ENCODE results near the gene STRA8. TPM values are rescaled to one million over a fixed set of nuclear protein-coding genes. Genes with fewer than 3 reads are reported as not detected.
"Not testable (repeated sequence)": the region's sequence is repeated elsewhere in the genome, so short reads cannot be mapped to it uniquely, and the experiment has no call there.

The STRA8 gene
- total and polyA plus RNA-seq, 4 donors: not detected

DNA sequence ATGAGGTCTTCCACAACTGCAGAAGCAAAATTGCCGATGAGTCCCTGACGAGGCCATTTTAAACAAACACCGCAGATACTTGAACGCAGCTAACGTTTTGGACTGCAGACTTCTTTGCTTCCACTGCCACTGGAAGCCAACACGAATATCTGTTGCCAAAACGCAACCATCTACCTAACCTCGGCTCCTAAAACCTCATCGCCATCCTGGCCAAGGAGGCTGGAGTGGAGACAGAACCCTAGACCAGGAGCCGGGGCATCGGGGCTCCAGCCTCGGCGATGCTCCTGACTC is 22.8 kb upstream of the STRA8 start:
- ATAC-seq (ENCODE audit: insufficient read depth, low FRiP score): no peak
- WGBS, 2 donors: 0 to 1% methylated on average over 13 of the region's 13 CpGs
- TF ChIP-seq, protein P1, sequence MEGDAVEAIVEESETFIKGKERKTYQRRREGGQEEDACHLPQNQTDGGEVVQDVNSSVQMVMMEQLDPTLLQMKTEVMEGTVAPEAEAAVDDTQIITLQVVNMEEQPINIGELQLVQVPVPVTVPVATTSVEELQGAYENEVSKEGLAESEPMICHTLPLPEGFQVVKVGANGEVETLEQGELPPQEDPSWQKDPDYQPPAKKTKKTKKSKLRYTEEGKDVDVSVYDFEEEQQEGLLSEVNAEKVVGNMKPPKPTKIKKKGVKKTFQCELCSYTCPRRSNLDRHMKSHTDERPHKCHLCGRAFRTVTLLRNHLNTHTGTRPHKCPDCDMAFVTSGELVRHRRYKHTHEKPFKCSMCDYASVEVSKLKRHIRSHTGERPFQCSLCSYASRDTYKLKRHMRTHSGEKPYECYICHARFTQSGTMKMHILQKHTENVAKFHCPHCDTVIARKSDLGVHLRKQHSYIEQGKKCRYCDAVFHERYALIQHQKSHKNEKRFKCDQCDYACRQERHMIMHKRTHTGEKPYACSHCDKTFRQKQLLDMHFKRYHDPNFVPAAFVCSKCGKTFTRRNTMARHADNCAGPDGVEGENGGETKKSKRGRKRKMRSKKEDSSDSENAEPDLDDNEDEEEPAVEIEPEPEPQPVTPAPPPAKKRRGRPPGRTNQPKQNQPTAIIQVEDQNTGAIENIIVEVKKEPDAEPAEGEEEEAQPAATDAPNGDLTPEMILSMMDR (IDR thresholded peaks at IDR 0.05; ENCODE audit: control extremely low read depth, extremely low read depth): no peak

GRCh38 chr7:135211179-135211945 is 22.3 kb upstream of the STRA8 start, which contains the start of gene WDR91:
Gene WDR91, minus strand, starts transcription at chr7:135211526. Its CDS starts 24 bp downstream, at chr7:135211502.
- ATAC-seq (ENCODE audit: insufficient read depth, low FRiP score): peak; percentile 99
- WGBS, 2 donors: 0 to 1% methylated on average over 59 to 82 of the region's 82 CpGs

More for the DNA sequence above, 22.8 kb upstream of the STRA8 start:
- H3K9me3 ChIP-seq (ENCODE audit: control insufficient read depth in 4 of 4, insufficient read depth in 3 of 4, low read length in 3 of 4): no peaks in the 10 kb centered on the region
- H3K27me3 ChIP-seq (ENCODE audit: control insufficient read depth in 3 of 3, insufficient read depth in 3 of 3, low read length in 2 of 3): no peaks in the 10 kb centered on the region
- H3K9ac ChIP-seq (ENCODE audit: insufficient read depth in 1 of 2, low read length in 2 of 2): peak overlapping the region; percentile 96 to 97
- H3K4me1 ChIP-seq (ENCODE audit: control insufficient read depth in 5 of 5, insufficient read depth in 5 of 5, low read length in 5 of 5): peaks cover 0 to 31% (median 22%) of the 10 kb centered on the region in 5 donors
- H3K27ac ChIP-seq (ENCODE audit: low read depth in 1 of 2, low read length in 1 of 2): peak overlapping the region; percentile 68 to 100
- H3K36me3 ChIP-seq (ENCODE audit: control insufficient read depth in 4 of 4, insufficient read depth in 4 of 4, low read length in 4 of 4): peaks cover 0 to 13% (median 5%) of the 10 kb centered on the region in 4 donors
- DNase-seq: peak in 2 of 3 donors; percentile 58 to 76
- H3K4me3 ChIP-seq: peak overlapping the region; percentile 89

DNA sequence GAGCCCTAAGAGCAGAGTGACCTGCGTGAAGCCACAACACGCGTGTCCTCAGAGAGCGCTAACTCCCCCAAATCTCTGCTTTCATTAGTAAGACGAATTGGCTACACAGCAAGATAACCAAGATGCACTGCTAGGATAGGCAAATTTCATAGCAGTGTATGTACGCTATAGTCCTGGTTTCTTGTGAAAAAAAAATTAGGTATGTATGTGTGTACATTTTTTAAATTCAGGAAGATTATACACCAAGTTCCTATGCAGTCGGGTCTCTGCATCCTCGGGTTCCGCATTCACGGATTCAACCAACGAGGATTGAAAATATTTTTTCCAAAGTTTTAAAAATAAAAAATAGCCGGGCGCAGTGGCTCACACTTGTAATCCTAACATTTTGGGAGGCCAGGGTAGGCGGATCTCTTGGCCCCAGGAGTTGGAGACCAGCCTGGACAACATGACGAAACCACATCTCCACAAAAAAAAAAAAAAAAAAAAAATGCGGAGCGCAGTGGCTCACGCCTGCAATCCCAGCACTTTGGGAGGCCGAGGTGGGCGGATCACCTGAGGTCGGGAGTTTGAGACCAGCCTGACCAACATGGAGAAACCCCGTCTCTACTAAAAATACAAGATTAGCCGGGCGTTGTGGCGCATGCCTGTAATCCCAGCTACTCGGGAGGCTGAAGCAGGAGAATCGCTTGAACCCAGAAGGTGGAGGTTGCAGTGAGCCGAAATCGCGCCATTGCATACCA is 21.5 kb upstream of the STRA8 start:
- not testable (repeated sequence) for H3K27me3 ChIP-seq (ENCODE audit: control insufficient read depth in 3 of 3, insufficient read depth in 3 of 3, low read length in 2 of 3); ATAC-seq (ENCODE audit: insufficient read depth, low FRiP score); H3K9me3 ChIP-seq (ENCODE audit: control insufficient read depth in 4 of 4, insufficient read depth in 3 of 4, low read length in 3 of 4)
- Histone ChIP-seq H3K4me1 (ENCODE audit: control insufficient read depth in 5 of 5, insufficient read depth in 5 of 5, low read length in 5 of 5) (peaks cover 0 to 30% (median 16%) of the 10 kb centered on the region in 5 donors), H3K36me3 (ENCODE audit: control insufficient read depth in 4 of 4, insufficient read depth in 4 of 4, low read length in 4 of 4) (peaks cover 0 to 13% (median 4%) of the 10 kb centered on the region in 4 donors), H3K4me3 (peak overlapping the region; percentile 54), H3K27ac (ENCODE audit: low read depth in 1 of 2, low read length in 1 of 2) (peak overlapping the region; percentile 65 to 88), H3K9ac (ENCODE audit: insufficient read depth in 1 of 2, low read length in 2 of 2) (peak overlapping the region; percentile 57 to 82)
- DNase-seq: peak in 2 of 3 donors; percentile 26 to 61
- WGBS, 2 donors: 53 to 58% methylated on average over 30 of the region's 30 CpGs

More at GRCh38 chr7:135211179-135211945, 22.3 kb upstream of the STRA8 start, which contains the start of gene WDR91:
- TF ChIP-seq, protein P1 (IDR thresholded peaks at IDR 0.05; ENCODE audit: control extremely low read depth, extremely low read depth): no peak
- H3K27ac ChIP-seq (ENCODE audit: low read depth in 1 of 2, low read length in 1 of 2): peak within 1 kb of the TSS; percentile 68 to 100
- peak within 1 kb of the TSS; percentile 89 for H3K4me3 ChIP-seq
- no peaks in the 10 kb centered on the region for H3K9me3 ChIP-seq (ENCODE audit: control insufficient read depth in 4 of 4, insufficient read depth in 3 of 4, low read length in 3 of 4)
- H3K27me3 ChIP-seq (ENCODE audit: control insufficient read depth in 3 of 3, insufficient read depth in 3 of 3, low read length in 2 of 3): no peaks in the 10 kb centered on the region
- H3K36me3 ChIP-seq (ENCODE audit: control insufficient read depth in 4 of 4, insufficient read depth in 4 of 4, low read length in 4 of 4): peaks cover 0 to 13% (median 5%) of the 10 kb centered on the region in 4 donors
- peak; percentile 95 to 98 (median 97) for DNase-seq
- H3K4me1 ChIP-seq (ENCODE audit: control insufficient read depth in 5 of 5, insufficient read depth in 5 of 5, low read length in 5 of 5): peaks cover 0 to 31% (median 17%) of the 10 kb centered on the region in 5 donors
- H3K9ac ChIP-seq (ENCODE audit: insufficient read depth in 1 of 2, low read length in 2 of 2): peak within 1 kb of the TSS; percentile 96 to 97

GRCh38 chr7:135213831-135214230 is 19.8 kb upstream of the STRA8 start:
- ATAC-seq (ENCODE audit: insufficient read depth, low FRiP score): no peak
- DNase-seq: no peak
- no peak overlapping the region for H3K9ac ChIP-seq (ENCODE audit: insufficient read depth in 1 of 2, low read length in 2 of 2)
- no peaks in the 10 kb centered on the region for H3K9me3 ChIP-seq (ENCODE audit: control insufficient read depth in 4 of 4, insufficient read depth in 3 of 4, low read length in 3 of 4)
- WGBS, 2 donors: 78 to 86% methylated on average over 2 of the region's 2 CpGs
- TF ChIP-seq, protein P1 (IDR thresholded peaks at IDR 0.05; ENCODE audit: control extremely low read depth, extremely low read depth): no peak
- no peak overlapping the region for H3K27ac ChIP-seq (ENCODE audit: low read depth in 1 of 2, low read length in 1 of 2)
- H3K4me3 ChIP-seq: no peak overlapping the region
- peaks cover 0 to 20% (median 7%) of the 10 kb centered on the region in 5 donors for H3K4me1 ChIP-seq (ENCODE audit: control insufficient read depth in 5 of 5, insufficient read depth in 5 of 5, low read length in 5 of 5)
- peaks cover 0 to 5% (median 3%) of the 10 kb centered on the region in 4 donors for H3K36me3 ChIP-seq (ENCODE audit: control insufficient read depth in 4 of 4, insufficient read depth in 4 of 4, low read length in 4 of 4)
- H3K27me3 ChIP-seq (ENCODE audit: control insufficient read depth in 3 of 3, insufficient read depth in 3 of 3, low read length in 2 of 3): no peaks in the 10 kb centered on the region

Data from lung (tissue), 12 donors.